ENCODE data around the gene MAST4.

MAST4 gene

DNA sequence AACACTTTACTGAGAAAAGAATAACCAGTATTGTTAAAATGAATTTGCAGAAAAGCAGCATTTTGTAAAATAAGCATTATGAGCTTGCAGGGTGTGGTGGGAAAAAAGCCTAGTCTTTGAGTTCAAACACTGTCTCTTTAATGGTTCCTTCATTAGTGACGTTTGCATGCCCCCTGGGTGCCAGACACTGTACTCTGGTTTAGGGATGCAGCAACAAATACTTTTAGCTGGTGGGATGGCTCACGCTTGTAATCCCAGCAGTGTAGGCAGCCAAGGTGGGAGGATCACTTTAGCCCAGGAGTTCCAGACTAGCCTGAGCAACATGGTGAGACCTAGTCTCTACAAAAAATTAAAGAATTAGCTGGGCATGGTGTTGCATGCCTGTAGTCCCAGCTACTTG is 62.3 kb downstream of the MAST4 start:
- no peak for DNase-seq (ENCODE audit: low spot score)

DNA sequence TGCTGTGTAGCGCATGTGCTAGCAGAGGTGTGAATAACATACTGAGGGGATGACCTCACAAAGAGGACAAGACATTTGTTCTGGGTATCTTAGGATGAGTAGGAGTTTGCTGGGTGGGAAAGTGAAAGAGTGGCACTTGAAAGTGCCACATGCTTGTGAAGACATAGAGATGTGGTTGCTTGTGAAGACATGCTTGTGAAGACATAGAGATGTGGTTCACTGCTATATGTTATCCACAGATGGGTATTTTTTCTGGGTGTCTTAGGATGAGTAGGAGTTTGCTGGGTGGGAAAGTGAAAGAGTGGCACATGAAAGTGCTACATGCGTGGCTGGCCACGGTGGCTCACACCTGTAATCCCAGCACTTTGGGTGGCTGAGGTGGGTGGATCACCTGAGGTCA is 63.6 kb downstream of the MAST4 start:
- TF ChIP-seq, protein P1, sequence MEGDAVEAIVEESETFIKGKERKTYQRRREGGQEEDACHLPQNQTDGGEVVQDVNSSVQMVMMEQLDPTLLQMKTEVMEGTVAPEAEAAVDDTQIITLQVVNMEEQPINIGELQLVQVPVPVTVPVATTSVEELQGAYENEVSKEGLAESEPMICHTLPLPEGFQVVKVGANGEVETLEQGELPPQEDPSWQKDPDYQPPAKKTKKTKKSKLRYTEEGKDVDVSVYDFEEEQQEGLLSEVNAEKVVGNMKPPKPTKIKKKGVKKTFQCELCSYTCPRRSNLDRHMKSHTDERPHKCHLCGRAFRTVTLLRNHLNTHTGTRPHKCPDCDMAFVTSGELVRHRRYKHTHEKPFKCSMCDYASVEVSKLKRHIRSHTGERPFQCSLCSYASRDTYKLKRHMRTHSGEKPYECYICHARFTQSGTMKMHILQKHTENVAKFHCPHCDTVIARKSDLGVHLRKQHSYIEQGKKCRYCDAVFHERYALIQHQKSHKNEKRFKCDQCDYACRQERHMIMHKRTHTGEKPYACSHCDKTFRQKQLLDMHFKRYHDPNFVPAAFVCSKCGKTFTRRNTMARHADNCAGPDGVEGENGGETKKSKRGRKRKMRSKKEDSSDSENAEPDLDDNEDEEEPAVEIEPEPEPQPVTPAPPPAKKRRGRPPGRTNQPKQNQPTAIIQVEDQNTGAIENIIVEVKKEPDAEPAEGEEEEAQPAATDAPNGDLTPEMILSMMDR (IDR thresholded peaks at IDR 0.05; ENCODE audit: borderline replicate concordance, control extremely low read depth, extremely low read depth, insufficient read depth, missing control alignments) = no peak
- in situ Hi-C loops (cut with MboI; ENCODE audit: low sequenced_read_pairs, unreplicated experiment) = no loop called here
- no peak for DNase-seq (ENCODE audit: low spot score)

More for the DNA sequence above, 62.3 kb downstream of the MAST4 start:
- in situ Hi-C loops (cut with MboI; ENCODE audit: low sequenced_read_pairs, unreplicated experiment) = no loop called here
- TF ChIP-seq, protein P1 (IDR thresholded peaks at IDR 0.05; ENCODE audit: borderline replicate concordance, control extremely low read depth, extremely low read depth, insufficient read depth, missing control alignments) = no peak

DNA sequence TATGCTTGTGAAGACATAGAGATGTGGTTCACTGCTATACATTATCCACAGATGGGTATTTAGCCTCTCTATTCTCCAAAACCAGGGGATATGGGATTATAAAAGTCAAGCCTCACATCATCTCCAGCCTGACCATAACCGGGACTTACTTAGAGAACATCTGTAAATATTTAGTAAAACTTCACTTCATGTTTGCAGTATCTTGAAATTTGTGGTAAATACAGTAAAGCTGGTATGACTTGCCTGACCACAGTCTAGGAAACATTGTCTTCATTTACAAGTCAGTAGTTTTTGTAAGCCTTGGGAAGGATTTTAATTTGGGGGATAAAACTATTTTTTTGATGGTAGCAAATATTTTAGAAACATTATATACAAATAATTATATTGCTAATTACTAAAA is 64.2 kb downstream of the MAST4 start:
- TF ChIP-seq, protein P1 (IDR thresholded peaks at IDR 0.05; ENCODE audit: borderline replicate concordance, control extremely low read depth, extremely low read depth, insufficient read depth, missing control alignments) = no peak
- in situ Hi-C loops (cut with MboI; ENCODE audit: low sequenced_read_pairs, unreplicated experiment) = no loop called here

DNA sequence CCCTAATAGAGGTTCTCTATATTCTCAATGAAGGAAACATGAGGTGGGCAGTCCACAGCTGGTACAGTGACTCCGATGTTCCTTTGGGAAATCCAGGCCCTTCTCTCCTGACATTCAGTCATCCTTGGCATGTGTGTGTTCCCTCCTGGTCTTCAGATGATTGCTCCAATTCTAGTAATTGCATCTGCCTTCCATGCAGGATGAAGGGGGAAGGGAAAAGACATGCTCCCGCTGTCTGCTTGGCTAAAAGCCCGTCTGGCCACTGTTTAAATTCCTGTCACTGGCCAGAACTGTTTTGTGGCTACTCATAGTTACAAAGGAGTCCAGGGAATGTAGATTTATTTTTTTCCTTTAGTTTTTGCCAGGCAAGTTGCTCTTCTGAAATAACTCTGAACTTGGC is 65.0 kb downstream of the MAST4 start:
- DNase-seq (ENCODE audit: low spot score) = no peak
- TF ChIP-seq, protein P1 (IDR thresholded peaks at IDR 0.05; ENCODE audit: borderline replicate concordance, control extremely low read depth, extremely low read depth, insufficient read depth, missing control alignments) = no peak
- in situ Hi-C loops (cut with MboI; ENCODE audit: low sequenced_read_pairs, unreplicated experiment) = no loop called here

More for the DNA sequence above, 64.2 kb downstream of the MAST4 start:
- DNase-seq (ENCODE audit: low spot score) = no peak

DNA sequence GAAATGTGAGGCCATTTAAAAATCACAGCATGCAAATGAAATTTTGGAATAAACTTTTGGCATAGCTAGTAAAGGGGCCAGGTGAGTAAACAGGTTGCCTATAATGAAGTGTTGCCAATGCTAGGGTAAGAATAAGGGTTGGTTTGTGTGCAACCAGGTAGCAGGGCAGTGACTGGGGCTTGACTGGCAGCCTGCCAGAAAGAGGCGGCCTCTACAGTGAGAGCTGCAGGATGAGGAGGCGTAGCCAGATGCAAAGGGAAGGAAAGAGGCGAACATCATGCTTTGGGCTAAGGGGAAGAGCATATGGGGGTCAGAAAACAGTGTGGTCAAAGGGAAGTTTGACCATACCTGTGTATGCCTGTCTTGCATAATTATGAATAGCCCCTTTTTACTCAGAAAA is 70.6 kb downstream of the MAST4 start:
- in situ Hi-C loops (cut with MboI; ENCODE audit: low sequenced_read_pairs, unreplicated experiment) = no loop called here
- DNase-seq (ENCODE audit: low spot score) = no peak
- TF ChIP-seq, protein P1 (IDR thresholded peaks at IDR 0.05; ENCODE audit: borderline replicate concordance, control extremely low read depth, extremely low read depth, insufficient read depth, missing control alignments) = no peak

DNA sequence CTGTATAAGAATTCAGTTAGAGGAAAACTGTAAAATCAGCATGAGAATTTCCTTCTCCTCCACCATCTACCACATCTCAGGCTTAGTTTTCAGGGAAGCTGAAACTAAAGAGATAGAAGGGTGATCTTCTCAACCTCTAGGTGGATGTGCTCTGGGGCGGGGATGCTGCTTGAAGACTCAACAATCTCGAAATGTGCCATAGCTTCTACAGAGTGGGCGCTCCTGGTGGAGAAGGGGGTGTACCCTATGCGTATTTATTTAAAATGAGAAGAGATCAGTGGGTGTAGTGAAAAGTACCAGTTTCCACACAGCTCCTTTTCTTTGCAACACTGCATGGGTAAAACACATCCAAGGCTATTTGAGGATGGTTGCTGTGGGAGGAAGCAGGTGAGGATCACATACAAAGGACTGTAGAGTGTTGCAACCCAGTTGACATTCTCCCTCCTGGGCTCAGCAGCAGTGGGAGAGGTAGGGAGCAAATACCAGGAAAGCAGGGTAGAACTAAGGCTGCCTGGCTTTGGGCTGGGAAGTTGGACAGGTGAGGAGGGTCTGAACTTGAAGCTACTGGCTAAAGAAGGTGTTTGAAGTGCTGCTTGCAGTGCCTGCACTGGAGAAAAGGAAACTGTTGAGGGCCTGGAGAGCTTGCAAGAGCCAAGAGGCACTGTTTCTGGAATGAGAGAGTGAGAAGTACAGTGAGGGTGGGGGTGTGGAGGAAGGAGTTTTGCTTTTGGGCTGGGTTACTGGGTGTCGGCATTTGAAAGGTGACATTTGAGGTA is 73.1 kb downstream of the MAST4 start:
- in situ Hi-C loops (cut with MboI; ENCODE audit: low sequenced_read_pairs, unreplicated experiment) = no loop called here
- TF ChIP-seq, protein P1 (IDR thresholded peaks at IDR 0.05; ENCODE audit: borderline replicate concordance, control extremely low read depth, extremely low read depth, insufficient read depth, missing control alignments) = no peak
- DNase-seq (ENCODE audit: low spot score) = no peak

Measured in GM13976 (cell line).